ENCODE results near the gene CSF1R. TPM values are rescaled to one million over a fixed set of nuclear protein-coding genes. Genes with fewer than 3 reads are reported as not detected.

Gene CSF1R
- total RNA-seq, 3 donors from 2014 or later: 11.5 to 79.0 (median 24.1) TPM

DNA sequence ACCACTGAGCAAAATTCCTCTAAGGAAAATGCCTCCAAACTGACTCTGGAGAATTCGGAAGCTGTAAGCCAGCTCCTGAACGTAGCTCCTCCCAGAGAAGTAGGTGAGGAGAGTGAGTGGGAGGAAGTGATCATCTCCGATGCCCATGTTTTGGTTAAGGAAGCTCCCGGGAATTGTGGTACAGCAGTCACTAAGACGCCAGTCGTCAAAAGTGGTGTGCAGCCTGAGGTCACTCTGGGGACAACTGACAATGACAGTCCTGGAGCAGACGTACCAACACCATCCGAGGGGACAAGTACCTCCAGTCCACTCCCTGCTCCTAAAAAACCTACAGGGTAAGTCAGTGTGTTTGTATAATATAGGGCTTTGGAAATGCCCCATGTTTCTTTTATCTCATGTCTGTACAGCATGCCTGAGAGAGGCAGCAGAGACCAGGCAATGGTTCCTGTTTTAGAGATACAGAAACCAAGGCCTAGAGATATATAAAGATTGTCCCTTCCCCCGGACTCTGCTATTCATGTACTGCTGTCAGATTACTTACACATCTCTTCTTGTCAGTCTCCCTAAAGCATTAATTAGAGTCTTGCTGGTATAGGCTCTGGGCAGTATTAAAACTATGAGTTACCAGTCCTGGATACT, 61.9 kb downstream of the CSF1R start:
- DNase-seq (ENCODE audit: low spot score in 2 of 2): peak in 1 of 2 donors; percentile 46
- intact Hi-C loops (cut with DNase I; ENCODE audit: low total_unique reads): no loop called here
- Histone ChIP-seq H3K4me3 (no peak overlapping the region), H3K4me1 (peaks cover 0 to 9% of the 10 kb centered on the region in 2 donors), H3K27ac (peak overlapping the region; percentile 71 to 86), H3K27me3 (no peaks in the 10 kb centered on the region), H3K36me3 (peaks cover 7% of the 10 kb centered on the region), H3K9me3 (no peaks in the 10 kb centered on the region)
- no peak for TF ChIP-seq POLR2A (IDR thresholded peaks at IDR 0.05)
- TF ChIP-seq, protein P1, sequence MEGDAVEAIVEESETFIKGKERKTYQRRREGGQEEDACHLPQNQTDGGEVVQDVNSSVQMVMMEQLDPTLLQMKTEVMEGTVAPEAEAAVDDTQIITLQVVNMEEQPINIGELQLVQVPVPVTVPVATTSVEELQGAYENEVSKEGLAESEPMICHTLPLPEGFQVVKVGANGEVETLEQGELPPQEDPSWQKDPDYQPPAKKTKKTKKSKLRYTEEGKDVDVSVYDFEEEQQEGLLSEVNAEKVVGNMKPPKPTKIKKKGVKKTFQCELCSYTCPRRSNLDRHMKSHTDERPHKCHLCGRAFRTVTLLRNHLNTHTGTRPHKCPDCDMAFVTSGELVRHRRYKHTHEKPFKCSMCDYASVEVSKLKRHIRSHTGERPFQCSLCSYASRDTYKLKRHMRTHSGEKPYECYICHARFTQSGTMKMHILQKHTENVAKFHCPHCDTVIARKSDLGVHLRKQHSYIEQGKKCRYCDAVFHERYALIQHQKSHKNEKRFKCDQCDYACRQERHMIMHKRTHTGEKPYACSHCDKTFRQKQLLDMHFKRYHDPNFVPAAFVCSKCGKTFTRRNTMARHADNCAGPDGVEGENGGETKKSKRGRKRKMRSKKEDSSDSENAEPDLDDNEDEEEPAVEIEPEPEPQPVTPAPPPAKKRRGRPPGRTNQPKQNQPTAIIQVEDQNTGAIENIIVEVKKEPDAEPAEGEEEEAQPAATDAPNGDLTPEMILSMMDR (IDR thresholded peaks at IDR 0.05): no peak
- TF ChIP-seq POLR2AphosphoS5 (IDR thresholded peaks at IDR 0.05): no peak

DNA sequence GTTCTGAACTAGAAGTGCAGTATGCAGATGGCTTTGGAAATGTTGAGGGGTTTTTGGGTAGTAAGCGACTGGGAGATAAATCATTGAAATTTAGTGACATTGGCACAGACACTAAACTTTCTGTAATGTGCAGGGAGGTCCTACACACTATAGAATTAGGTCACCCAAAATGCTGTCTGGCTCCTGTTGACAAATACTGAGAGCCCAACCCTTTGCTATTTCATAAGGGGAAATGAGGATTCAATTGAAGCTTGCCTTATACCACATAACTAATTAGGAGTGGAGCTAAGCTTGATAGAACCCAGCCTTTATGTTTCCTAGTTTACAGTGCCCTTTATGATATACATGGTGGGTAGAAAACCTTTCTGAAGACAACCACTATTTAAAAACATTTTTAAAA, 63.2 kb downstream of the CSF1R start:
- Histone ChIP-seq H3K27ac (peak overlapping the region; percentile 71), H3K9me3 (no peaks in the 10 kb centered on the region), H3K27me3 (no peaks in the 10 kb centered on the region), H3K36me3 (peaks cover 7% of the 10 kb centered on the region), H3K4me1 (peaks cover 0 to 9% of the 10 kb centered on the region in 2 donors), H3K4me3 (no peak overlapping the region)
- TF ChIP-seq, protein P1 (IDR thresholded peaks at IDR 0.05): no peak
- no peak for TF ChIP-seq POLR2A (IDR thresholded peaks at IDR 0.05)
- TF ChIP-seq POLR2AphosphoS5 (IDR thresholded peaks at IDR 0.05): no peak
- intact Hi-C loops (cut with DNase I; ENCODE audit: low total_unique reads): no loop called here
- DNase-seq (ENCODE audit: low spot score in 2 of 2): no peak

DNA sequence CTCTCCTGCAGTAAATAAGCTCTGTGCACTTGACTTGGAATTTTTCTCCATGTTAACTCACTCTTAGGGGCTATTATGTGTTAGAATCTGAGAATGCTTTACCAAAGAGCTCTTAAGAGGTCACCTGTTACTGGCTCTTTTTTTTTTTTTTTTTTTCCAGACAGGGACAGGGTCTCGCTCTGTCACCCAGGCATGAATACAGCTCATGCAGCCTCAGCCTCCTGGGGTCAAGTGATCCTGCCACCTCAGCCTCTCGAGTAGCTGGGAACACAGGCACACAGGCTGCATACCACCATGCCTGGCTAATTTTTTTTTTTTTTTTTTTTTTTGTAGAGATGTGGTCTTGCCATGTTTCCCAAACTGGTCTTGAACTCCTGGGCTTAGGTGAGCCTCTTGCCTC, 63.7 kb downstream of the CSF1R start:
- H3K9me3 ChIP-seq: no peaks in the 10 kb centered on the region
- TF ChIP-seq, protein P1 (IDR thresholded peaks at IDR 0.05): no peak
- TF ChIP-seq POLR2A (IDR thresholded peaks at IDR 0.05): no peak
- TF ChIP-seq POLR2AphosphoS5 (IDR thresholded peaks at IDR 0.05): no peak
- peaks cover 0 to 9% of the 10 kb centered on the region in 2 donors for H3K4me1 ChIP-seq
- no peak overlapping the region for H3K4me3 ChIP-seq
- peak overlapping the region; percentile 71 to 77 for H3K27ac ChIP-seq
- no peak for DNase-seq (ENCODE audit: low spot score in 2 of 2)
- intact Hi-C loops (cut with DNase I; ENCODE audit: low total_unique reads): no loop called here
- H3K36me3 ChIP-seq: peaks cover 7% of the 10 kb centered on the region
- no peaks in the 10 kb centered on the region for H3K27me3 ChIP-seq

DNA sequence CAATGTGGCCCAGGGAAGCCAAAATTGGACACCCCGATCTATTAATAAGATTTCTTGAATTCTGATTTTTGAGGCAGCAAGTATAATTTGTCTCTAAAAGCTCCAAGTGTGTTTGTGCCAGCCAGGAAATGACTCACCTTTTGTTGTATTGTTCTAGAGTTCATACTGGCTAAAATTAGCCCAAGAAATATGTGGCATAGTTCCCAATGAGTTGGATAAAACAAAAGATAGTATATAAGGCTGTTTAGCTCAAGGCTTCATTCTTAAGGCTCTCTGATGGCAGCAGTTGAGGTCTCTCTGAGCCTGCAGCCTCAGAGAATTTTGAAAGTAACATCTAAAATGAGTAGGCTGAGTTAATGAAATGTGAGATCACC, 64.2 kb downstream of the CSF1R start:
- H3K4me3 ChIP-seq: peak overlapping the region in 2 of 3 donors; percentile 18 to 21
- no peaks in the 10 kb centered on the region for H3K27me3 ChIP-seq
- intact Hi-C loops (cut with DNase I; ENCODE audit: low total_unique reads): no loop called here
- no peak for DNase-seq (ENCODE audit: low spot score in 2 of 2)
- peak overlapping the region; percentile 71 to 77 for H3K27ac ChIP-seq
- peaks cover 0 to 9% of the 10 kb centered on the region in 2 donors for H3K4me1 ChIP-seq
- H3K9me3 ChIP-seq: no peaks in the 10 kb centered on the region
- no peak for TF ChIP-seq POLR2A (IDR thresholded peaks at IDR 0.05)
- no peak for TF ChIP-seq POLR2AphosphoS5 (IDR thresholded peaks at IDR 0.05)
- peaks cover 7% of the 10 kb centered on the region for H3K36me3 ChIP-seq

DNA sequence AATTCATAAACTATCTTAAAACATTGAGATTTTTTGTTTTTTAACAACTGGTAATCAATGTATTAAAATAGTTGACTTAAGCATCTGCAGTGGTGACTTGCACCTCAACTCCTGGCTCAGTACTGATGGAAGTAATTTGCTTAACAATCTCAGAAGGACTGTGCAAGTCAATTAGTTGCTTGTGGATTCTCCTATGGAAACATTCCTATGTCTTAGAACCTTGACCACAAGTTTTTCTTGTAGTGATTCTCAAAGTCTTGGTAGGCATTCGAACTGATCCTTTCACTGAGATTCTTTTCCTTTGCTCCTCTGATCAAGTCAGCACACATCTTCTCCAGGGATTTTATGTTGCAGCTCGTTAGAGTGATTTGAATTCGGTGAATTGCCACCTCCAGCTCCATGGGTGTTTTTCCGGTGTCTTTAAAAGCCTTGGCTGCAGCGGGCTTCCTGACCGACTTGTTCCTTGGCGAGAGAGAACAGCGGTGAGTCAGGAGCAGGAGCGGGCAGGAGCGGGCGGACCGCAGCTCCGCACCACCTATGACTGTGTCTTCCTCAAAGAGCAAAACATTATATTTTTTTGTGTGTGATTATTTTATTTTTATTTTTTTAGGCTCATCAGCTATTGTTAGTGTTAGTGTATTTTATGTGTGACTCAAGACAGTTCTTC, 64.7 kb downstream of the CSF1R start:
- no peaks in the 10 kb centered on the region for H3K27me3 ChIP-seq
- H3K9me3 ChIP-seq: no peaks in the 10 kb centered on the region
- H3K36me3 ChIP-seq: peaks cover 6% of the 10 kb centered on the region
- H3K4me1 ChIP-seq: peaks cover 0 to 9% of the 10 kb centered on the region in 2 donors
- intact Hi-C loops (cut with DNase I; ENCODE audit: low total_unique reads): no loop called here
- peak in 1 of 2 donors; percentile 82 for DNase-seq (ENCODE audit: low spot score in 2 of 2)
- H3K27ac ChIP-seq: peak overlapping the region; percentile 71 to 77
- TF ChIP-seq, protein P1 (IDR thresholded peaks at IDR 0.05): no peak
- H3K4me3 ChIP-seq: peak overlapping the region in 2 of 3 donors; percentile 18 to 21

Measured in breast epithelium (tissue), 4 donors.